ENCODE measurements around the gene KANK4.

Gene KANK4

DNA sequence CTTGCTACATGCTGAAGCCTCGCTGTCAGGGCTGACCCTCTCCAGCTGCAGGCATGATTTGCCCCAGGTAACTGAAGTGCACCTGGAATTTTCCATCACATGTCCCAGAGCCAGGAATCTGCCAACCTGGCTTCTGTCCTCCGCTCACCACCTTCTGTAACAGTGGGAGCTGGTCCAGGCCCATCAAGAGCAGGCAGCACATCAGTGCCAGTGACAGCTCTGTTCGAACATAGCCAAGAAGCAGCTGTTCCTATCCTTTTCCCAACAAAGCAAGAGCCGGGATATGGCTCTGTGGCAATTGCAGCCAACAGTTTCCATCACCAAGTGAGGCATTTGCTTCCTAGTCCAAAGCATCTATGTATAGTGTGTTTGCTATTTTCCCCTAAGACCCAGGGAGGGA is 42.2 kb upstream of the KANK4 start:
- in situ Hi-C loops (cut with MboI; ENCODE audit: low sequenced_read_pairs, unreplicated experiment): no loop called here
- DNase-seq (ENCODE audit: low spot score): no peak
- TF ChIP-seq, protein P1, sequence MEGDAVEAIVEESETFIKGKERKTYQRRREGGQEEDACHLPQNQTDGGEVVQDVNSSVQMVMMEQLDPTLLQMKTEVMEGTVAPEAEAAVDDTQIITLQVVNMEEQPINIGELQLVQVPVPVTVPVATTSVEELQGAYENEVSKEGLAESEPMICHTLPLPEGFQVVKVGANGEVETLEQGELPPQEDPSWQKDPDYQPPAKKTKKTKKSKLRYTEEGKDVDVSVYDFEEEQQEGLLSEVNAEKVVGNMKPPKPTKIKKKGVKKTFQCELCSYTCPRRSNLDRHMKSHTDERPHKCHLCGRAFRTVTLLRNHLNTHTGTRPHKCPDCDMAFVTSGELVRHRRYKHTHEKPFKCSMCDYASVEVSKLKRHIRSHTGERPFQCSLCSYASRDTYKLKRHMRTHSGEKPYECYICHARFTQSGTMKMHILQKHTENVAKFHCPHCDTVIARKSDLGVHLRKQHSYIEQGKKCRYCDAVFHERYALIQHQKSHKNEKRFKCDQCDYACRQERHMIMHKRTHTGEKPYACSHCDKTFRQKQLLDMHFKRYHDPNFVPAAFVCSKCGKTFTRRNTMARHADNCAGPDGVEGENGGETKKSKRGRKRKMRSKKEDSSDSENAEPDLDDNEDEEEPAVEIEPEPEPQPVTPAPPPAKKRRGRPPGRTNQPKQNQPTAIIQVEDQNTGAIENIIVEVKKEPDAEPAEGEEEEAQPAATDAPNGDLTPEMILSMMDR (IDR thresholded peaks at IDR 0.05; ENCODE audit: borderline replicate concordance, control extremely low read depth, extremely low read depth, insufficient read depth, missing control alignments): no peak

DNA sequence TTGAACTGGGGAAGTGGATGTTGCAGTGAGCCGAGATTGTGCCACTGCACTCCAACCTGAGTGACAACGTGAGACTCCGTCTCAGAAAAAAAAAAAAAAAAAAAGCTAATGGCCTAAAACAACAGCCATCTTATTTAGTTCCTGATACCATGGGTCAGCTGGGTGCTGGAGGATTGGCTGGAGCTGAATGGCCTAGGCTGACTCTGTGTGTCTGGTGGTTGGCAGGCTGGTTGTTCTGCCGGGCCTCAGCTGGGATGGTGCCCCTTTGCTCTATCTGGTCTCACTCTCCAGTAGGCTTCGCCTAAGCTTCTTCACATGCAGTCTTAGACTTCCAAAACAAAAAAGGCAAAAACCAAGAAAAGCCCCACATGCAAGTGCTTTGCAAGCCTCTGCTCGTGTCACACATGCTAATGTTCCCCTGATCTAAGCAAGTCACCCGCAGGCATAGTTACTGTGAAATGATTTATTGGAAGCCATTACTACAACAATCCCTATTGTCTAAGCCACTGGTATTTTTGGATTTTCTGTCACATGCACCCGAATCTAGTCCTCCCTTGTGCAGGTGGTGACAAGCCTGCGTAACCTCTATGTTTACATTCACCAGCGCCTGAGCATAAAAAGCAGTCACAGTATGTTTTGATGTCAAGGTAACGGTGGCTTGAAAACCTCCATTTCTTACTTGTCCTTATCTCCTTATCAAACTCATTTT is 39.6 kb upstream of the KANK4 start:
- in situ Hi-C loops (cut with MboI; ENCODE audit: low sequenced_read_pairs, unreplicated experiment): no loop called here
- TF ChIP-seq, protein P1 (IDR thresholded peaks at IDR 0.05; ENCODE audit: borderline replicate concordance, control extremely low read depth, extremely low read depth, insufficient read depth, missing control alignments): no peak
- DNase-seq (ENCODE audit: low spot score): no peak

DNA sequence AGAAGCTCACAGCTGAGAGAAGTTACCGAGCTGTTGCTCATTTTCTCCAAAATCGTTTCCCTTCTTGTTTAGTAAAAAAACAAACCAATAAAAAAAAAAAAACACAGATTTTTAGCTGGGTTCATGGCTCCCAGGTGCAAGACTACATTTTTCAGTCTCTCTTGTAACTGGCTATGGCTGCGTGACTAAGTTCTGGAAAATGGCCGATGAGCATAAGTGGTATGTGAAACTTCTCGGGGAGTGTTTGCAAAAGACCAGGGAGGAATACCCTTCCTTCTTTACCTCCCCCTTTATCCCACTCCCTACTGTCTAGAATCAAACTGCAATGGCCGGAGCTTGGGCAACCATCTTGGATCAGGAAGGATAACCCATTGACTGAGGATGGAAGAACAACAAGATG is 38.7 kb upstream of the KANK4 start:
- TF ChIP-seq, protein P1 (IDR thresholded peaks at IDR 0.05; ENCODE audit: borderline replicate concordance, control extremely low read depth, extremely low read depth, insufficient read depth, missing control alignments): no peak
- DNase-seq (ENCODE audit: low spot score): no peak
- in situ Hi-C loops (cut with MboI; ENCODE audit: low sequenced_read_pairs, unreplicated experiment): no loop called here

DNA sequence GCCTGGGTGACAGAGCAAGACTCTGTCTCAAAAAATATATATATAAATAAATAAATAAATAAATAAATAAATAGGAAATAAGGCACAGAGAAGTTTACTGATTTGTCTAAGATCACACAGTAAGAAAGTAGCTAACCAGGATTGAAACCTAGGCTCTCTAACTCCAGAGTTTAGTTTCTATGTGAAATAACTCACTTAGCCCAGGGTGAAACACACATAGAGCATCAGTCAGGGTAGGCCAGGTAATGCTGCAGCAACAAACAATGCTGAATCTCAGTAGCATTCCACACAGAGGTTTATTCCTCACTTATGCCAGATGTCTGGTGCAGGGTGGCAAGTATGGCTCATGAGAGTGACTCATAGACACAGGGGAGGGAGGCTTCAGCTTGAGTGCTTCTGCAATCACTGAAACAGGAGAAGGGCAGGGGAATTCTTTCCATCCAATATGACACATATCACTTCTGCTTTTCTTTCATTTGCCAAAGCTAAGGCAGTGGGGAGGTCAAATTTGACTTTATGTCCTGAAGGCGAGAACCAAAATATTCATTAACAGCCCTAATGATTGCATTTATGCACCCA is 37.1 kb upstream of the KANK4 start:
- TF ChIP-seq, protein P1 (IDR thresholded peaks at IDR 0.05; ENCODE audit: borderline replicate concordance, control extremely low read depth, extremely low read depth, insufficient read depth, missing control alignments): no peak
- in situ Hi-C loops (cut with MboI; ENCODE audit: low sequenced_read_pairs, unreplicated experiment): no loop called here
- DNase-seq (ENCODE audit: low spot score): no peak

DNA sequence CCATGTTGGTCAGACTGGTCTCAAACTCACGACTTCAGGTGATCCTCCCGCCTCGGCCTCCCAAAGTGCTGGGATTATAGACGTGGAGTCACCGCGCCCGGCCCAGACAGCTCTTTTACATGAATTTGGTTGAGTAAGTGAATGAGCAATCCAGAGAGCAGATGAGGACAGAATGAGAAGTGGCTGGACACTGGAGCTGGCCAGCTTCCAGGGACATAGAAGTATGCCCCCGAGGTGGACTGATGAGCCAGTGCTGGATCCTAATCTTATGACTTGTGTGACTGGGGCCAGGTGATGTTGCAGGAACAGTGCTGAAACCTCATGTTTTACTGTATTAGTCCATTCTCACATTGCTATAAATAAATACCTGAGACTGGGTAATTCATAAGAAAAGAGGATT is 35.9 kb upstream of the KANK4 start:
- TF ChIP-seq, protein P1 (IDR thresholded peaks at IDR 0.05; ENCODE audit: borderline replicate concordance, control extremely low read depth, extremely low read depth, insufficient read depth, missing control alignments): no peak
- no peak for DNase-seq (ENCODE audit: low spot score)
- in situ Hi-C loops (cut with MboI; ENCODE audit: low sequenced_read_pairs, unreplicated experiment): no loop called here

DNA sequence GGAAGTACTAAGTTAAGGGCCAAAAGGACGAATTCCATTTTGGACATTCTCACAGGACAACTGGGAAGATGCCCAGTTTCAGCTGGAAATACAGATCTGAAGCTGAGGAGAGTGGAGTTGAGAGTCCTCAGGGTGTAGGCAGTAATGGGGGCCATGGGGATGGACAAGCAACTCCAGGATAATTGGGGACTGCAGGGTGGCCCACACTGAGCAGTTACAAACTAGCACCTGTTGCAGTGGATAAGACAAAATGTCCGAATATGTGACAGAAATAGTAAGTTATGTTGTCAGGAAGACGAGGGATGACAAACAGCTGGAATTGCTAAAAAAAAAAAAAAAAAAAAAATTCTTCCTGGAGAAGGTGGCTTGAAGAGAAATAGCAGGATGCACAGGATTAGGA is 34.6 kb upstream of the KANK4 start:
- in situ Hi-C loops (cut with MboI; ENCODE audit: low sequenced_read_pairs, unreplicated experiment): no loop called here
- DNase-seq (ENCODE audit: low spot score): no peak
- TF ChIP-seq, protein P1 (IDR thresholded peaks at IDR 0.05; ENCODE audit: borderline replicate concordance, control extremely low read depth, extremely low read depth, insufficient read depth, missing control alignments): no peak

Data from GM13976 (cell line).